Peyer's patch (tissue), 4 donors: ENCODE results near the gene SLC2A14.

Experiments used
- CTCF ChIP-seq, 6 experiments: fragments of 450-650 bp in 4 of 6; fragments of 200-600 bp in 2 of 6; sonication (generic) in 1 of 6; IDR thresholded peaks; one replicate each; pipeline ENCODE4 v1.5.1; 2017 to 2019; ENCODE audit warnings: antibody characterized with exemption in 6 of 6, mild to moderate bottlenecking in 3 of 6, moderate library complexity in 1 of 6
- POLR2A ChIP-seq, 2 donors: fragments of 450-650 bp; IDR thresholded peaks; one replicate each; pipeline ENCODE4 v1.5.1; 2017; ENCODE audit warnings: antibody characterized with exemption in 2 of 2, mild to moderate bottlenecking in 2 of 2, moderate library complexity in 2 of 2

DNA sequence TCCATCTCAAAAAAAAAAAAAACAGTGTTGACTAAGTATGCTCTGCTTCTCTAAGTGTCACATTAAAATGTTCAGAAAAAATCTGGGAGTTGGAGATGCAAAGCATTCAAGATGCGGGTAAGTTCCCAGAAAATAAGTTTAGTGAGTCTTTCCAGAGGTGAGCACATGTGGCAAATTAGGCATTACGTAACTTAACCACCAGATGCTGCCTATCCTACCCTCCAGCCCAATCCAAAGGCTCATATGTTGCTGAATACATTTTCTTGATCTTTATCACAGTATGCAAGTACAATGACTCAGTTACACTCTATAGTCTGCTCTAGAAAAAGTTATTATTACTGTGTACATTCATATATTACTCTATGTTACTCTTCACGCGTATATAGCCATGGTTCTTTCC lies 3.6 kb downstream of the SLC2A14 start:
- no peak for TF ChIP-seq CTCF (IDR thresholded peaks at IDR 0.05)
- TF ChIP-seq POLR2A (IDR thresholded peaks at IDR 0.05) = no peak
